AG04450 (cell line): ENCODE results near the gene PDGFD. TPM values are rescaled to one million over a fixed set of nuclear protein-coding genes. Genes with fewer than 3 reads are reported as not detected.

Experiments
- CTCF ChIA-PET: fragments of 300-600, 350-600 bp; formaldehyde crosslinking; extraction: SDS; loops from one replicate; lab custom pipeline; 2022; ENCODE audit warnings: antibody characterized with exemption, inconsistent platforms; lab: Charles Lee
- POLR2A ChIA-PET: fragments of 350-600 bp; formaldehyde crosslinking; extraction: SDS; loops from one replicate; lab custom pipeline; 2021; ENCODE audit warnings: antibody characterized with exemption, inconsistent platforms; lab: Yijun Ruan, JAX
- DNase-seq: peaks from one replicate; pipeline ENCODE4 v3.0.0-alpha.2; 2011; ENCODE audit warnings: low read depth, low spot score
- H3K27ac ChIP-seq: one replicate; pipeline ENCODE4 v1.5.1; 2012; ENCODE audit warnings: low read depth, low read length, control low read depth
- H3K27me3 ChIP-seq: one replicate; pipeline ENCODE4 v1.6.0; 2012; ENCODE audit warnings: low read length; ENCODE audit not compliant: control insufficient read depth, insufficient read depth
- H3K4me3 ChIP-seq: 2 replicates; pipeline ENCODE4 v1.5.1; 2011; ENCODE audit warnings: mild to moderate bottlenecking, low read depth, low read length, control low read depth
- H3K9me3 ChIP-seq: 2 replicates; pipeline ENCODE4 v1.5.1; 2012; ENCODE audit warnings: low read length; ENCODE audit not compliant: control insufficient read depth, insufficient read depth
- CTCF ChIP-seq: IDR thresholded peaks from 2 replicates; pipeline ENCODE4 v1.5.1; 2011; ENCODE audit warnings: low read depth, low read length, control low read depth, inconsistent platforms
- polyA plus RNA-seq: library from polyadenylated mRNA; depleted of rRNA; stranded (reverse); fragments of >200 nt; gene quantifications from 2 replicates; pipeline ENCODE4 v1.2.3, GENCODE V29; 2011

Gene PDGFD
- polyA plus RNA-seq, 1 experiment, result 58.1 TPM

GRCh38 chr11:103936059-103936458, 227.9 kb downstream of the PDGFD start:
- POLR2A ChIA-PET, result no interaction called here
- Histone ChIP-seq H3K4me3 (no peak overlapping the region), H3K27ac (no peak overlapping the region), H3K27me3 (no peaks in the 10 kb centered on the region), H3K9me3 (no peaks in the 10 kb centered on the region)
- CTCF ChIA-PET, result no interaction called here
- no peak for TF ChIP-seq CTCF
- no peak for DNase-seq

GRCh38 chr11:103935219-103935618, 228.7 kb downstream of the PDGFD start:
- ChIA-PET CTCF (no interaction called here), POLR2A (no interaction called here)
- no peak for TF ChIP-seq CTCF
- H3K27ac ChIP-seq, result no peak overlapping the region
- no peaks in the 10 kb centered on the region for H3K27me3 ChIP-seq
- no peak for DNase-seq
- no peaks in the 10 kb centered on the region for H3K9me3 ChIP-seq
- H3K4me3 ChIP-seq, result no peak overlapping the region

- H3K4me3 ChIP-seq, result no peak overlapping the region
- H3K27me3 ChIP-seq, result no peaks in the 10 kb centered on the region
- CTCF ChIA-PET, result interaction anchor here (1.4 to 1.8 kb wide), 2 partner anchors 1933 to 1934 kb away, joined by 3 to 5 read pairs; no protein-coding TSS in a partner anchor
- TF ChIP-seq CTCF, result no peak
- POLR2A ChIA-PET, result no interaction called here
- DNase-seq, result no peak
- no peaks in the 10 kb centered on the region for H3K9me3 ChIP-seq
- no peak overlapping the region for H3K27ac ChIP-seq
These were observed 234.6 kb downstream of the PDGFD start for GRCh38 chr11:103929170-103929903.

GRCh38 chr11:103928802-103929161, 235.2 kb downstream of the PDGFD start:
- DNase-seq, result no peak
- CTCF ChIA-PET, result interaction anchor here (1.8 kb wide), 1 partner anchor 1934 kb away, joined by 5 read pairs; no protein-coding TSS in a partner anchor
- Histone ChIP-seq H3K27ac (no peak overlapping the region), H3K27me3 (no peaks in the 10 kb centered on the region), H3K9me3 (no peaks in the 10 kb centered on the region), H3K4me3 (no peak overlapping the region)
- POLR2A ChIA-PET, result no interaction called here
- TF ChIP-seq CTCF, result no peak

GRCh38 chr11:103928040-103928801, 235.7 kb downstream of the PDGFD start:
- DNase-seq, result no peak
- no peak overlapping the region for H3K27ac ChIP-seq
- POLR2A ChIA-PET, result no interaction called here
- H3K9me3 ChIP-seq, result no peaks in the 10 kb centered on the region
- CTCF ChIA-PET, result interaction anchor here (1.8 kb wide), 1 partner anchor 1935 kb away, joined by 5 read pairs; no protein-coding TSS in a partner anchor
- no peak for TF ChIP-seq CTCF
- H3K27me3 ChIP-seq, result no peaks in the 10 kb centered on the region
- no peak overlapping the region for H3K4me3 ChIP-seq
